Cardiac fibroblast (primary cell): ENCODE measurements around the gene AMIGO2.
"Not testable (repeated sequence)": the region's sequence is repeated elsewhere in the genome, so short reads cannot be mapped to it uniquely, and the experiment has no call there.

Source experiments
- DNase-seq, 2 donors: peaks; one replicate each; pipeline versions ENCODE4 v3.0.0 to v3.0.0-alpha.2; 2010; ENCODE audit warnings: low read depth in 2 of 2
- H3K4me3 ChIP-seq, 2 donors: replicated peaks in 1 of 2; 1 replicate in 1 of 2; 2 replicates in 1 of 2; pipeline ENCODE4 v1.5.1; 2011; ENCODE audit warnings: low read depth in 2 of 2, low read length in 2 of 2, mild to moderate bottlenecking in 2 of 2, moderate library complexity in 1 of 2
- TF ChIP-seq, protein P1 (sequence below): IDR thresholded peaks from one replicate; pipeline ENCODE4 v1.5.1; 2011; ENCODE audit warnings: low read depth, mild to moderate bottlenecking, low read length, inconsistent platforms

Gene AMIGO2

DNA sequence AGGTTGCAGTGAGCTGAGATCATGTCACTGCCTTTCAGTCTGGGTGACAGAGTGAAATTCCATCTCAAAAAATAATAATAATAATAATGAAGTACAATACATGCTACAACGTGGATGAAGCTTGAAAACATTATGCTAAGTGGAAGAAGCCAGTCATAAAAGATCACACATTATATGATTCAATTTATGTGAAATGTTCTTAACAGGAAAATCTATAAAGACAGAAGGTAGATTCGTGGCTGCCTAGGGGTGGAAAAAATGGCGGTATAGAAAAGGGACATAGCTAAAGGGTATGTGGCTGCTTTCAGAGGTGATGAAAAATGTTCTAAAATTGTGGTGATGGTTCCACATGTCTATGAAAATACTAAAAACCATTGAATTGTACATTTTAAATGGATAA, 41.0 kb upstream of the AMIGO2 start:
- H3K4me3 ChIP-seq = no peak overlapping the region
- TF ChIP-seq, protein P1, sequence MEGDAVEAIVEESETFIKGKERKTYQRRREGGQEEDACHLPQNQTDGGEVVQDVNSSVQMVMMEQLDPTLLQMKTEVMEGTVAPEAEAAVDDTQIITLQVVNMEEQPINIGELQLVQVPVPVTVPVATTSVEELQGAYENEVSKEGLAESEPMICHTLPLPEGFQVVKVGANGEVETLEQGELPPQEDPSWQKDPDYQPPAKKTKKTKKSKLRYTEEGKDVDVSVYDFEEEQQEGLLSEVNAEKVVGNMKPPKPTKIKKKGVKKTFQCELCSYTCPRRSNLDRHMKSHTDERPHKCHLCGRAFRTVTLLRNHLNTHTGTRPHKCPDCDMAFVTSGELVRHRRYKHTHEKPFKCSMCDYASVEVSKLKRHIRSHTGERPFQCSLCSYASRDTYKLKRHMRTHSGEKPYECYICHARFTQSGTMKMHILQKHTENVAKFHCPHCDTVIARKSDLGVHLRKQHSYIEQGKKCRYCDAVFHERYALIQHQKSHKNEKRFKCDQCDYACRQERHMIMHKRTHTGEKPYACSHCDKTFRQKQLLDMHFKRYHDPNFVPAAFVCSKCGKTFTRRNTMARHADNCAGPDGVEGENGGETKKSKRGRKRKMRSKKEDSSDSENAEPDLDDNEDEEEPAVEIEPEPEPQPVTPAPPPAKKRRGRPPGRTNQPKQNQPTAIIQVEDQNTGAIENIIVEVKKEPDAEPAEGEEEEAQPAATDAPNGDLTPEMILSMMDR = no peak
- no peak for DNase-seq

DNA sequence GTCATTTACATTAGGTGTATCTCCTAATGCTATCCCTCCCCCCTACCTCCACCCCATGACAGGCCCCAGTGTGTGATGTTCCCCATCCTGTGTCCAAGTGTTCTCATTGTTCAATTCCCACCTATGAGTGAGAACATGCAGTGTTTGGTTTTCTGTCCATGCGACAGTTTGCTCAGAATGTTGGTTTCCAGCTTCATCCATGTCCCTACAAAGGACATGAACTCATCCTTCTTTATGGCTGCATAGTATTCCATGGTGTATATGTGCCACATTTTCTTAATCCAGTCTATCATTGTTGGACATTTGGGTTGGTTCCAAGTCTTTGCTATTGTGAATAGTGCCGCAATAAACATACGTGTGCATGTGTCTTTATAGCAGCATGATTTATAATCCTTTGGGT, 37.5 kb upstream of the AMIGO2 start:
- DNase-seq, H3K4me3 ChIP-seq: not testable (repeated sequence)

DNA sequence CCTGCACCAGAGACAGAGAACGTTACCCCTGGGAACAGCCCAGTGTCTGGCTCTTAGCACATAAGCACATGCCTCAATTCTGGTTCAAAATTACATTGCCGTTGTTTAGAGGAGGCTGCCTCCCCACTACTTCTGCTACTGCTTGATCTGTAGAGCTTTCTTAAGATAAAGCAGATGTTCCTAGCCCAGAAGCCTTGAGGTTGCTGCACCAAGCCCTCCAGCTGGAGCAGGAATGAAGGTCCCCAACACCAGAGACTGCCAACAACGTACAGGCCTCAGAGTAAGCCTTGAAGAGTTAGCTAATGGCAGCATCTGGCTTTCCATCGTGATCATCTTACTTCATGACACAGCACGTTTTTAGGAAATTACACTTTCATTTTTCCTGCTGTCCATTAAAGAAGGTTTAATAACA, 34.7 kb upstream of the AMIGO2 start:
- DNase-seq = no peak
- TF ChIP-seq, protein P1 = no peak
- H3K4me3 ChIP-seq = no peak overlapping the region

DNA sequence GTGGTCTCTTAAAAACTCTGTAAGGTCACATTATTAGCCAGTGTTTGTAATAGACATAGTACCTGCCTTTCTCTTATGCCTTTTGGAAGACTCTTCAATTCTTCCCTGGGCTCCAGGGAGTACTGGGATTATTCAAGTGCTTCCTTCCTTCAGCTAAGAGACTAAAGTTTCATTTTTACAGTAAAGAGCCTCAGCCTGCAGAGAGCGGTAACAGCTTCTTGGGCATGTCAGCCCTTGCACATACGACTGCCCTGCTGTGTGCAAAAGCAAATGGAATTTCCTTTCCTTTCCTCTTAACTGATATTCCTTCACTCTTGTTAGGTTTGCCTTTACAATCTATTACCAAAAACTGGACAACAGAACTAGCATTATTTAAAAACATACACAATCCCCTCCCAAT, 32.9 kb upstream of the AMIGO2 start:
- TF ChIP-seq, protein P1 = no peak
- H3K4me3 ChIP-seq = no peak overlapping the region
- no peak for DNase-seq

DNA sequence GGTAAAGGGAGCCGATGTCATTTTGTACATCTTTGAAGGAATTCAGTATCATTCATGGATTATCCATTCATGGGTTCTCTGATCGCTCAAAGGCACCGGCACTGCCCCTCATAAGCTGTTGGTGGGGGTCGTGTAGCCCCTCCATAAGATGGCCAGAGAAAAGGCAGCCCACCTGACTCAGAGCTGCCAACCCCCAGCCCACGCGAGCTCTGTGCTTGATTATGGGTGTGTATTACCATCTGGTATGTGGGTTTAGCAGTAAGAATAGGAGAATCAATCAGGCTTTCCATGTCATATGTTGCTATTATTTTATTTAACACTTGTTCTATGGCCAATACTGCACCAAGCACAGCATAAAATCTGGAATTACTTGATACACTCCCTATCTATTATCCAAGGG, 32.1 kb upstream of the AMIGO2 start:
- TF ChIP-seq, protein P1 = no peak
- DNase-seq = no peak
- no peak overlapping the region for H3K4me3 ChIP-seq

DNA sequence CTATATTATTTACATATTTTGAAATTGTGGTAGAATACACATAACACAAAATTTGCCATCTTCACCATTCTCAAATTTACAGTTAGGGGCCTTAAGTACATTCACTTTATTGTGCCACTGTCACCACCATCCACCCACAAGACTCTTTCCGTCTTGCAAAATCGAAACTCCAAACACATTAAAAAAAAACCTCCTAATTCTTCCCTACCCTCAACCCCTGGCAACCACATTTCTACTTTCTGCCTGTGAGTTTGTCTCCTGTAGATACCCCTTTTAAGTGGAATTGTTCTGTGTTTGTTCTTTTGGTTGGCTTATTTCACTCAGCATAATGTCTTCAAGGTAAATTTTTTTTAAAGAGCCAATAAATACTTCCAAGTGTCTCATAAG, 31.6 kb upstream of the AMIGO2 start:
- no peak for DNase-seq
- TF ChIP-seq, protein P1 = no peak
- H3K4me3 ChIP-seq = no peak overlapping the region

DNA sequence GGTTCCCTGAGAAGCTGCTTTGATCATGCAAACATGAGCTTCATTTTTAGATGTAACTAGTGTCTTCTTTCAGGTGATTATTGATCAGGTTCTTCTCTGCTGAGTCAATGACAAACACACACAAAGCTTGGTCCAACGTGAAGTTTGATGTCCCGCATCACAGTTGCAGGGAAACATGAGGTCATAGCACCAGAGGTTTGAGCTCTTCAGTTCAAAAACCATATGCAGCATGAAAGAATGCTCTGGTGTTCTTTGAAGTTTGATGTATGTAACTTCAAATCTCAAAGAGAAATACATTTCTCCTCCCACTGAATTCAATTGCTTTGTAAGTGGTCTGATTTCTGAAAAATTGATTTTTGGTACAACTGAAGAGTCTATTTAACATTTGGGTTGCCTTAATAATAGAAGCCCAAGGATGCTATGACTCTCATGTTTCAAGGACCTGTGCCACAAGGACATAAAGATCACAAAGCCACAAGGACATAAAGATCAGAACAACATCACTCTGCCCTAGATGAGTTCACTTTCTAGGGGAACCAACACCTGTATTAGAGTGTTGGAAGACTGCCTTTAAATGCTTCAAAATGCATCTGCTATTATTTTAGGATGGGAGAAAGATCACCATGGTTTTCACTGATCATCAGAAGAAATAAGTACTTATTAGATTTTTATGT, 31.1 kb upstream of the AMIGO2 start:
- TF ChIP-seq, protein P1 = no peak
- DNase-seq = no peak
- no peak overlapping the region for H3K4me3 ChIP-seq
